ENCODE results near the gene LDLRAD1. TPM values are rescaled to one million over a fixed set of nuclear protein-coding genes. Genes with fewer than 3 reads are reported as not detected.

The LDLRAD1 gene
- total and polyA plus RNA-seq, 2 of the 13 experiments (the other 11 are each of a cell fraction or from before 2014, with no cell fraction given) = 2.5 to 14.0 TPM

DNA sequence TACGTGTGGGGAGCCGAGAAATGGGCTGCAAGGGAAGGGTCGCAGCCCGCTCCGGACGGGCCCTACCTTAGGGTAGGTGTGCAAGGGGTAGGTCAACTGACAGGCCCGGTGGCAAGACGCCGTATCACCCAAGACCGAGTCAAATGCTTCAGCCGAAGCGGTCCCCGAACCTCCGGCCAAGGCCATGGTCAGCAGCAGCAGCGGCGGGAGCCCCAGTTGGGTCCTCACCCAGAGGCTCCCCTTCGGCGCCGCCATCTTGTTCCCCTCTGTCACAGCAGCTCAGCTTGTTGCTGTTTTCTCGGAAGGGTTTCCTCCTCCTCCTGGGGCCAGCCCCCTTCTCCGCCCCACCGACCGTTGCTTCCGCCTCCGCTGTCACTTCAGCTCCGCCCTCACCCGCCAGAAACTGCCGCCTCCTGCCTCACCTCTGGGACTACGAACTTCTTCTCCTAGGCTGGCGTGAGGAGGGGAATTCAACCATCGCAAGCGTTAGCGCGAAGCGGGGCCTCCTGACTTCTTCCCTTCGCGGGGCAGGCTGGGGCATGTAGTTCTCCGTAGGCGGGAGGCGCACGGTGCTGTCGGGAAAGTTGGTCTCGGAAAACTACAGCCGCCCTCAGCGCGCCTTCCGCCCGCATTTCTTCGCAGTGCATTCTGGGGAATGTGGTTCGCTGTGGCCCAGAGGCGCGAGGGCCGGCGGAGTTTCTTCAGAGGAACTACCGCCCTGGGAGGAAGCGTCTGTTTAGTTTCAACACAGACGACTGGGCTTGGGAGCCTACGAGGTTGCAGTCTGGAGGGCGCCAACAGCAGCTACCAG lies 35.2 kb upstream of the LDLRAD1 start, which contains the start of the genes TCEANC2 and TMEM59 (continued):
- TF ChIP-seq, protein P1, sequence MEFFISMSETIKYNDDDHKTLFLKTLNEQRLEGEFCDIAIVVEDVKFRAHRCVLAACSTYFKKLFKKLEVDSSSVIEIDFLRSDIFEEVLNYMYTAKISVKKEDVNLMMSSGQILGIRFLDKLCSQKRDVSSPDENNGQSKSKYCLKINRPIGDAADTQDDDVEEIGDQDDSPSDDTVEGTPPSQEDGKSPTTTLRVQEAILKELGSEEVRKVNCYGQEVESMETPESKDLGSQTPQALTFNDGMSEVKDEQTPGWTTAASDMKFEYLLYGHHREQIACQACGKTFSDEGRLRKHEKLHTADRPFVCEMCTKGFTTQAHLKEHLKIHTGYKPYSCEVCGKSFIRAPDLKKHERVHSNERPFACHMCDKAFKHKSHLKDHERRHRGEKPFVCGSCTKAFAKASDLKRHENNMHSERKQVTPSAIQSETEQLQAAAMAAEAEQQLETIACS (CRISPR knock-in tag; IDR thresholded peaks at IDR 0.05) = no peak
- peak; percentile 95 for TF ChIP-seq ZNF574 (CRISPR knock-in tag; IDR thresholded peaks at IDR 0.05)
- TF ChIP-seq REL (CRISPR knock-in tag; conservative IDR thresholded peaks at IDR 0.05) = peak; percentile 42; the same call in 1 of the 2 replicates
- no peak; the same call in 1 of the 2 replicates for TF ChIP-seq ZNF232 (CRISPR knock-in tag; IDR thresholded peaks at IDR 0.05; ENCODE audit: borderline replicate concordance)
- TF ChIP-seq ZNF350 (CRISPR knock-in tag; IDR thresholded peaks at IDR 0.05; ENCODE audit: borderline replicate concordance, low read depth) = peak; percentile 82; the same call in 1 of the 2 replicates
- TF ChIP-seq AKAP8 (CRISPR knock-in tag; IDR thresholded peaks at IDR 0.05) = no peak
- no peak for TF ChIP-seq SRF (IDR thresholded peaks at IDR 0.05; ENCODE audit: low read depth, low read length)
- TF ChIP-seq ZBTB21 (CRISPR knock-in tag; IDR thresholded peaks at IDR 0.05) = no peak
- no peak for TF ChIP-seq ZNF224 (CRISPR knock-in tag; IDR thresholded peaks at IDR 0.05)
- TF ChIP-seq MYC (CRISPR knock-in tag; IDR thresholded peaks at IDR 0.05; ENCODE audit: borderline replicate concordance) = peak; percentile 53; the same call in 1 of the 2 replicates
- TF ChIP-seq CREM (IDR thresholded peaks at IDR 0.05) = peak; percentile 99
- TF ChIP-seq CREM (CRISPR knock-in tag; IDR thresholded peaks at IDR 0.05) = no peak
- TF ChIP-seq SIN3A (IDR thresholded peaks at IDR 0.05; ENCODE audit: borderline replicate concordance, low read depth, low read length) = no peak; the same call in 1 of the 2 replicates
- TF ChIP-seq, protein P2, sequence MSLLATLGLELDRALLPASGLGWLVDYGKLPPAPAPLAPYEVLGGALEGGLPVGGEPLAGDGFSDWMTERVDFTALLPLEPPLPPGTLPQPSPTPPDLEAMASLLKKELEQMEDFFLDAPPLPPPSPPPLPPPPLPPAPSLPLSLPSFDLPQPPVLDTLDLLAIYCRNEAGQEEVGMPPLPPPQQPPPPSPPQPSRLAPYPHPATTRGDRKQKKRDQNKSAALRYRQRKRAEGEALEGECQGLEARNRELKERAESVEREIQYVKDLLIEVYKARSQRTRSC (CRISPR knock-in tag; IDR thresholded peaks at IDR 0.05; ENCODE audit: low read depth) = no peak
- peak; percentile 95 for TF ChIP-seq SUZ12 (IDR thresholded peaks at IDR 0.05; ENCODE audit: low read depth, low read length)
- TF ChIP-seq ADNP (CRISPR knock-in tag; IDR thresholded peaks at IDR 0.05) = no peak
- no peak for TF ChIP-seq ZNF432 (CRISPR knock-in tag; IDR thresholded peaks at IDR 0.05; ENCODE audit: borderline replicate concordance)
- no peak for TF ChIP-seq PRDM4 (CRISPR knock-in tag; IDR thresholded peaks at IDR 0.05; ENCODE audit: borderline replicate concordance)
- no peak for TF ChIP-seq U2AF2 (IDR thresholded peaks at IDR 0.05; ENCODE audit: low read depth, low read length)

Measured in HepG2 (cell line).